ENCODE measurements around the gene MTR. TPM values are rescaled to one million over a fixed set of nuclear protein-coding genes. Genes with fewer than 3 reads are reported as not detected.
"Not testable (repeated sequence)": the region's sequence is repeated elsewhere in the genome, so short reads cannot be mapped to it uniquely, and the experiment has no call there.

MTR gene
- total and polyA plus RNA-seq, 11 donors: 11.8 to 84.2 (median 47.4) TPM

DNA sequence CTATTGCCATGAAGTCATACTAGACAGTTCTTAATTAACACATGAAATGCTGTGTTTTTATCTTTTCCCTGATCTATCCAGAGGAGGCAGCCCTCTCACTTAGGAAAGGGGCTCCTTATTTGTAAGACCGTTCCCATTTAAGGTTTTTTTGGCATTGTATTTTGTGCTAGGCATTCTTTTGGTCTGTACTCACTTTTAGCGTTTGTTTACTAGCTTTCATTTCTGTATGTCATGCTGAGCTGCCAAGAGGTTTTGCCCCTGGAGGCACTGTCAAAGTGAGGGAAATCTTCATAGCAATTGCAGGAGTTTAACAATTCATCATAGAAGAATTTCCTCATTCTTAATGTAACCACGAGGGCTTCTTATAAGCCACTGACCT, 59.5 kb downstream of the MTR start:
- H3K9me3 ChIP-seq: no peaks in the 10 kb centered on the region
- intact Hi-C loops (cut with DNase I): no loop called here
- TF ChIP-seq, protein P1, sequence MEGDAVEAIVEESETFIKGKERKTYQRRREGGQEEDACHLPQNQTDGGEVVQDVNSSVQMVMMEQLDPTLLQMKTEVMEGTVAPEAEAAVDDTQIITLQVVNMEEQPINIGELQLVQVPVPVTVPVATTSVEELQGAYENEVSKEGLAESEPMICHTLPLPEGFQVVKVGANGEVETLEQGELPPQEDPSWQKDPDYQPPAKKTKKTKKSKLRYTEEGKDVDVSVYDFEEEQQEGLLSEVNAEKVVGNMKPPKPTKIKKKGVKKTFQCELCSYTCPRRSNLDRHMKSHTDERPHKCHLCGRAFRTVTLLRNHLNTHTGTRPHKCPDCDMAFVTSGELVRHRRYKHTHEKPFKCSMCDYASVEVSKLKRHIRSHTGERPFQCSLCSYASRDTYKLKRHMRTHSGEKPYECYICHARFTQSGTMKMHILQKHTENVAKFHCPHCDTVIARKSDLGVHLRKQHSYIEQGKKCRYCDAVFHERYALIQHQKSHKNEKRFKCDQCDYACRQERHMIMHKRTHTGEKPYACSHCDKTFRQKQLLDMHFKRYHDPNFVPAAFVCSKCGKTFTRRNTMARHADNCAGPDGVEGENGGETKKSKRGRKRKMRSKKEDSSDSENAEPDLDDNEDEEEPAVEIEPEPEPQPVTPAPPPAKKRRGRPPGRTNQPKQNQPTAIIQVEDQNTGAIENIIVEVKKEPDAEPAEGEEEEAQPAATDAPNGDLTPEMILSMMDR (IDR thresholded peaks at IDR 0.05): no peak
- no peak for TF ChIP-seq POLR2A (IDR thresholded peaks at IDR 0.05)
- H3K4me1 ChIP-seq: peaks cover 0 to 10% (median 0%) of the 10 kb centered on the region in 12 donors
- H3K27ac ChIP-seq: no peak overlapping the region
- DNase-seq (no peak), ATAC-seq (no peak)
- no peak overlapping the region for H3K4me3 ChIP-seq
- WGBS, 4 donors: 64 to 77% (median 73%) methylated on average over 3 of the region's 3 CpGs
- H3K27me3 ChIP-seq: no peaks in the 10 kb centered on the region
- peaks cover 0 to 99% (median 89%) of the 10 kb centered on the region in 9 donors for H3K36me3 ChIP-seq

DNA sequence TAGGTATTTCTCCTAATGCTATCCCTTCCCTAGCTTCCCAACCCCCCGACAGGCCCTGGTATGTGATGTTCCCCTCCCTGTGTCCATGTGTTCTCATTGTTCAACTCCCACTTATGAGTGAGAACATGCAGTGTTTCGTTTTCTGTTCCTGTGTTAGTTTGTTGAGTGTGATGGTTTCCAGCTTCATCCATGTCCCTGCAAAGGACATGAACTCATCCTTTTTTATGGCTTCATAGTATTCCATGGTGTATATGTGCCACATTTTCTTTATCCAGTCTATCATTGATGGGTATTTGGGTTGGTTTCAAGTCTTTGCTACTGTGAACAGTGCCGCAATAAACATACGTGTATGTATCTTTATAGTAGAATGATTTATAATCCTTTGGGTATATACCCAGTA, 61.6 kb downstream of the MTR start:
- intact Hi-C loops (cut with DNase I); ATAC-seq; H3K27ac ChIP-seq; H3K9me3 ChIP-seq; DNase-seq; H3K4me3 ChIP-seq; H3K27me3 ChIP-seq: not testable (repeated sequence)
- 82 to 98% (median 98%) methylated on average over 4 of the region's 4 CpGs for WGBS, 4 donors
- H3K36me3 ChIP-seq: peaks cover 0 to 100% (median 90%) of the 10 kb centered on the region in 9 donors
- H3K4me1 ChIP-seq: peaks cover 0 to 12% (median 0%) of the 10 kb centered on the region in 12 donors

DNA sequence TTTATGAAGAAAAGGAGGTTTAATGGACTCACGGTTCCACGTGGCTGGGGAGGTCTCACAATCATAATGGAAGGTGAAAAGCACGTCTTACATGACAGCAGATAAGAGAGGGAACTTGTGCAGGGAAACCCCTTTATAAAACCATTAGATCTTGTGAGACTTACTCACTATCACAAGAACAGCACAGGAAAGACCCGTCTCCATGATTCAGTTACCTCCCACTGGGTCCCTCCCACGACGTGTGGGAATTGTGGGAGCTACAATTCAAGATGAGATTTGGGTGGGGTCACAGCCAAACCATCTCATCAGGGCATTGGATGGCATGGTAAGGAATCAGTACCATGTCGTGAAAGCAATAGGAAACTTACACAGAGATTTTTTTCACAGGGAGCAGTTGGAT, 63.1 kb downstream of the MTR start:
- TF ChIP-seq, protein P1 (IDR thresholded peaks at IDR 0.05): no peak
- TF ChIP-seq POLR2A (IDR thresholded peaks at IDR 0.05): no peak
- intact Hi-C loops (cut with DNase I): no loop called here
- WGBS, 4 donors: 91 to 97% (median 93%) methylated on average over 7 of the region's 7 CpGs
- Histone ChIP-seq H3K36me3 (peaks cover 0 to 100% (median 90%) of the 10 kb centered on the region in 9 donors), H3K9me3 (no peaks in the 10 kb centered on the region), H3K27ac (no peak overlapping the region), H3K4me1 (peaks cover 0 to 25% (median 7%) of the 10 kb centered on the region in 12 donors), H3K27me3 (no peaks in the 10 kb centered on the region), H3K4me3 (no peak overlapping the region)
- DNase-seq (no peak), ATAC-seq (no peak)

DNA sequence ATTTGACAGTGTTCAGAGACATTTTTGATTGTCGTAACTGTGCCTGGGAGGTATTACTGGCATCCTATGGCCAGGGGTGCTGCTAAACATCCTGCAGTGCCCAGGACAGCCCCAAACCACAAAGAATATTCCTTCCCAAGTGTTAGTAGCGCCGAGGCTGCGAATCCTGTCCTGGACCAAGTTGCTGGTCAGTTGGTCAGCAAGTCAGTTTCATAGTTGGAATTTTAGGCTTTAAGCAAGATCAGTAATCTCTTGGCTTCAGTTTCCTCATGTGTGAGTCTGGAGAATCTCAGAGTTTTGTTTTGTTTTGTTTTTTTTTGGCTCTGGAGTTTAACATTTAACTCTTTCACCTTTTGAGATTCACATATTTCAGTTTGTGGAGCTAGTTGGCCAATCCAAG, 65.0 kb downstream of the MTR start:
- Histone ChIP-seq H3K27me3 (no peaks in the 10 kb centered on the region), H3K9me3 (no peaks in the 10 kb centered on the region), H3K4me3 (no peak overlapping the region), H3K4me1 (peaks cover 0 to 35% (median 11%) of the 10 kb centered on the region in 12 donors), H3K36me3 (peaks cover 0 to 100% (median 89%) of the 10 kb centered on the region in 9 donors), H3K27ac (no peak overlapping the region)
- no peak for DNase-seq
- WGBS, 4 donors: 92 to 95% (median 93%) methylated on average over 4 of the region's 4 CpGs
- no peak for TF ChIP-seq POLR2A (IDR thresholded peaks at IDR 0.05)
- TF ChIP-seq, protein P1 (IDR thresholded peaks at IDR 0.05): no peak
- no peak for ATAC-seq
- intact Hi-C loops (cut with DNase I): loop anchor here in 3 of 10 donors (10.0 kb wide), 3 partner anchors 65 to 255 kb away; partner anchors contain the start of genes HEATR1 (in 1 of the 3) and MTR (in 1 of the 3)

DNA sequence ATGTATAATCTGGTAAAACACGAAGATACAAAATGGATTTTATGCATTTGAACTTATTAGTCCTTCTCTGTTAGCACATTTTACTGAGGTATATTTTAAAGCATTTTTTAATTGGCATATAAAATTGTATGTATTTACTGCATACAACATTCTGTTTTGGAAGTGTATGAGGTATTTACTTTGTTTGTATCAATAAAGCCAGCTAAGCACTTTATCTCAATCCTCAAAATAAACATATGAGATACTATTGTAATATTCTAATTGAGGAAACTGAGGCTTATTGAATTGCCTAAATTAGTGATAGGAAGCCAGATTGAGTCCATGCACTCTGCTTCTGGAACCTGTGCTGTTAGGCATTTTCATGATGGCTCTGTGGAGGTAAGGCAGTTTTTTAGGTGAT, 65.6 kb downstream of the MTR start:
- no peaks in the 10 kb centered on the region for H3K27me3 ChIP-seq
- no peak overlapping the region for H3K4me3 ChIP-seq
- peaks cover 0 to 36% (median 12%) of the 10 kb centered on the region in 12 donors for H3K4me1 ChIP-seq
- no peak for TF ChIP-seq POLR2A (IDR thresholded peaks at IDR 0.05)
- TF ChIP-seq, protein P1 (IDR thresholded peaks at IDR 0.05): no peak
- DNase-seq (no peak), ATAC-seq (no peak)
- 96 to 100% (median 99%) methylated on average over 1 of the region's 1 CpG for WGBS, 4 donors
- H3K27ac ChIP-seq: no peak overlapping the region
- intact Hi-C loops (cut with DNase I): loop anchor here in 3 of 10 donors (10.0 kb wide), 3 partner anchors 66 to 256 kb away; partner anchors contain the start of genes HEATR1 (in 1 of the 3) and MTR (in 1 of the 3)
- H3K9me3 ChIP-seq: no peaks in the 10 kb centered on the region
- H3K36me3 ChIP-seq: peaks cover 0 to 100% (median 87%) of the 10 kb centered on the region in 9 donors

All from heart left ventricle (tissue), 16 donors.